K562 (cell line): ENCODE data around the gene TOX3. TPM values are rescaled to one million over a fixed set of nuclear protein-coding genes. Genes with fewer than 3 reads are reported as not detected.

Experiments used
- ATAC-seq: fragments of 200-7000 bp; cut with Tn5 transposase; 3 replicates; pipeline ENCODE4 v1.9.1; 2020; ENCODE audit warnings: moderate library complexity
- BruUV-seq: library from RNA; stranded (reverse); fragments of 400-500 nt; replicated peaks from 2 replicates; lab custom pipeline; 2021; lab: Mats Ljungman, UMichigan
- CTCF ChIA-PET: fragments of 300-600 bp; formaldehyde crosslinking; extraction: SDS; loops from one replicate; lab custom pipeline; 2021; ENCODE audit warnings: low intra/inter-chr PET ratio; lab: Yijun Ruan, JAX
- POLR2A ChIA-PET: fragments of 300-600, 350-650 bp; sonication (Branson Sonifier 250); formaldehyde crosslinking; extraction: SDS; loops from one replicate; lab custom pipeline; 2021; ENCODE audit warnings: antibody characterized with exemption, inconsistent platforms; lab: Yijun Ruan, JAX
- DNase-seq, 4 experiments: peaks; one replicate each; pipeline versions ENCODE4 v3.0.0 to v3.0.0-alpha.2; 2011 to 2018; ENCODE audit warnings: low spot score in 3 of 4, mixed read lengths in 3 of 4; ENCODE audit errors: extremely low read depth in 1 of 4
- FAIRE-seq: peaks from 2 replicates; lab custom pipeline; 2011; peaks lifted over from hg19 to GRCh38; lab: Jason Lieb, UNC
- H2AFZ ChIP-seq: 2 replicates; pipeline ENCODE4 v1.6.0; 2011; ENCODE audit warnings: low read depth, low read length, control low read depth, inconsistent platforms
- H3K27ac ChIP-seq: fragments of 200-600 bp; 3 replicates; pipeline ENCODE4 v1.8.0; 2011; ENCODE audit warnings: low read depth, mild to moderate bottlenecking, control low read depth, inconsistent platforms, low read length, moderate library complexity, mixed read lengths; ENCODE audit errors: extremely low read depth
- H3K27me3 ChIP-seq, 2 experiments: fragments of 300-600 bp in 1 of 2; 2 replicates in 1 of 2; 3 replicates in 1 of 2; pipeline versions ENCODE4 v1.6.0 to v1.8.0; 2011; ENCODE audit warnings: inconsistent platforms in 2 of 2, low read length in 2 of 2, mild to moderate bottlenecking in 1 of 2, mixed read lengths in 1 of 2, moderate library complexity in 1 of 2; ENCODE audit not compliant: control insufficient read depth in 2 of 2, insufficient read depth in 2 of 2
- H3K36me3 ChIP-seq: fragments of 300-600 bp; 3 replicates; pipeline ENCODE4 v1.8.0; 2011; ENCODE audit warnings: mild to moderate bottlenecking, low read length, inconsistent platforms; ENCODE audit not compliant: control insufficient read depth, insufficient read depth
- H3K4me1 ChIP-seq, 2 experiments: fragments of 200-600 bp in 1 of 2; replicated peaks in 1 of 2; 2 replicates in 1 of 2; 3 replicates in 1 of 2; pipeline versions ENCODE4 v1.5.1 to v1.8.0; 2011; ENCODE audit warnings: inconsistent platforms in 2 of 2, low read length in 2 of 2, mild to moderate bottlenecking in 1 of 2, mixed read lengths in 1 of 2, moderate library complexity in 1 of 2; ENCODE audit not compliant: control insufficient read depth in 2 of 2, insufficient read depth in 2 of 2
- H3K4me2 ChIP-seq: 2 replicates; pipeline ENCODE4 v1.6.1; 2011; ENCODE audit warnings: low read length, control low read depth, inconsistent platforms, mixed read lengths; ENCODE audit not compliant: insufficient read depth
- H3K4me3 ChIP-seq: fragments of 200-600 bp; sonication (generic), shearing (Covaris generic); 2 replicates; pipeline ENCODE4 v1.5.1; 2016; ENCODE audit warnings: control low read depth, inconsistent platforms
- H3K79me2 ChIP-seq: fragments of 200-600 bp; 3 replicates; pipeline ENCODE4 v1.8.0; 2011; ENCODE audit warnings: low read length, inconsistent platforms; ENCODE audit not compliant: control insufficient read depth, insufficient read depth
- H3K9ac ChIP-seq, 2 experiments: 2 replicates each; pipeline versions ENCODE4 v1.6.0 to v1.6.1; 2011; ENCODE audit warnings: low read depth in 2 of 2, low read length in 2 of 2, control low read depth in 1 of 2, inconsistent platforms in 1 of 2, mild to moderate bottlenecking in 1 of 2, mixed read lengths in 1 of 2; ENCODE audit not compliant: insufficient read depth in 1 of 2
- H3K9me1 ChIP-seq: one replicate; pipeline ENCODE4 v1.6.0; 2011; ENCODE audit warnings: inconsistent platforms, mild to moderate bottlenecking, low read length, moderate library complexity; ENCODE audit not compliant: control insufficient read depth, insufficient read depth
- H3K9me3 ChIP-seq: replicated peaks from 2 replicates; pipeline ENCODE4 v1.5.1; 2011; ENCODE audit warnings: low read depth, low read length, inconsistent platforms; ENCODE audit not compliant: control insufficient read depth, insufficient read depth
- H4K20me1 ChIP-seq: replicated peaks from 2 replicates; pipeline ENCODE4 v1.6.1; 2011; ENCODE audit warnings: low read length, inconsistent platforms, mixed read lengths; ENCODE audit not compliant: control insufficient read depth, insufficient read depth
- BMI1 ChIP-seq: fragments of 150-350 bp; IDR thresholded peaks from 2 replicates; pipeline ENCODE4 v1.6.1; 2014; ENCODE audit warnings: low read length
- BRD4 ChIP-seq: fragments of 200-600 bp; sonication (generic); IDR thresholded peaks from 2 replicates; pipeline ENCODE4 v1.6.1; 2017; ENCODE audit warnings: inconsistent platforms
- BRD9 ChIP-seq: fragments of 450-650 bp; IDR thresholded peaks from 2 replicates; pipeline ENCODE4 v1.6.1; 2018; ENCODE audit warnings: low read depth; ENCODE audit not compliant: partially characterized antibody
- EP400 ChIP-seq: fragments of 450-650 bp; IDR thresholded peaks from 2 replicates; pipeline ENCODE4 v1.6.1; 2017; ENCODE audit warnings: antibody characterized with exemption, mild to moderate bottlenecking, moderate library complexity
- HDAC6 ChIP-seq: IDR thresholded peaks from 2 replicates; pipeline ENCODE4 v1.6.1; 2012; ENCODE audit warnings: low read depth, mild to moderate bottlenecking, control low read depth, inconsistent platforms, low read length, moderate library complexity
- HLTF ChIP-seq: fragments of 450-650 bp; IDR thresholded peaks from 2 replicates; pipeline ENCODE4 v1.6.1; 2016
- HNRNPK ChIP-seq: fragments of 200-400 bp; formaldehyde crosslinking; IDR thresholded peaks from one replicate; pipeline ENCODE4 v1.6.1; 2018; ENCODE audit warnings: mild to moderate bottlenecking, low read depth, low read length; ENCODE audit not compliant: poor library complexity, severe bottlenecking
- MCM3 ChIP-seq: fragments of 450-650 bp; IDR thresholded peaks from 2 replicates; pipeline ENCODE4 v1.6.1; 2016
- MCM7 ChIP-seq, 2 experiments: fragments of 450-650 bp; IDR thresholded peaks; 2 replicates each; pipeline ENCODE4 v1.6.1; 2016 to 2018
- MTA3 ChIP-seq: fragments of 450-650 bp; formaldehyde crosslinking; IDR thresholded peaks from 2 replicates; pipeline ENCODE4 v1.6.1; 2017; ENCODE audit warnings: mild to moderate bottlenecking, borderline replicate concordance
- POU5F1 ChIP-seq: fragments of 150-350 bp; IDR thresholded peaks from 2 replicates; pipeline ENCODE4 v1.6.1; 2014; ENCODE audit warnings: borderline replicate concordance, low read length, low read depth, mild to moderate bottlenecking; ENCODE audit not compliant: partially characterized antibody
- RBM34 ChIP-seq: fragments of 200-400 bp; formaldehyde crosslinking; IDR thresholded peaks from 2 replicates; pipeline ENCODE4 v1.6.1; 2018; ENCODE audit warnings: low read length, borderline replicate concordance; ENCODE audit not compliant: insufficient read depth
- SOX6 ChIP-seq: fragments of 450-650 bp; IDR thresholded peaks from 2 replicates; pipeline ENCODE4 v1.6.1; 2014; ENCODE audit warnings: mild to moderate bottlenecking
- TAF7 ChIP-seq: fragments of 450-650 bp; IDR thresholded peaks from 2 replicates; pipeline ENCODE4 v1.6.1; 2016; ENCODE audit warnings: missing genetic modification characterization, missing compliant biosample characterization
- WHSC1 ChIP-seq: IDR thresholded peaks from one replicate; pipeline ENCODE4 v1.6.1; 2012; ENCODE audit warnings: low read length, control low read depth, inconsistent platforms
- ZBTB7A ChIP-seq: IDR thresholded peaks from 2 replicates; pipeline ENCODE4 v1.6.1; 2011; ENCODE audit warnings: low read depth, mild to moderate bottlenecking, low read length, moderate library complexity, borderline replicate concordance; ENCODE audit not compliant: control insufficient read depth
- ZNF384 ChIP-seq: IDR thresholded peaks from 2 replicates; pipeline ENCODE4 v1.6.1; 2012; ENCODE audit warnings: low read depth, low read length, improper control_type of control experiment
- ZNF408 ChIP-seq: fragments of 250-450 bp; sonication (Bioruptor Pico); IDR thresholded peaks from 2 replicates; pipeline ENCODE4 v1.4.0; 2020; ENCODE audit warnings: low read depth, mild to moderate bottlenecking, moderate library complexity
- ZNF696 ChIP-seq: fragments of 250-450 bp; sonication (Bioruptor Pico); conservative IDR thresholded peaks from 2 replicates; pipeline ENCODE4 v1.4.0; 2020; ENCODE audit warnings: mild to moderate bottlenecking, moderate library complexity
- WGBS: fragments of 100-300 bp; shearing (Covaris generic); methylation state at CpG from one replicate; pipeline ENCODE4 v1.1.6; 2016; ENCODE audit warnings: low coverage, mixed read lengths; ENCODE audit not compliant: insufficient coverage; ENCODE audit errors: missing lambda C conversion rate; 5-methylcytosine and 5-hydroxymethylcytosine counted together
- in situ Hi-C: fragments of 300-500 bp; cut with MboI; formaldehyde crosslinking; loops from 4 replicates; pipeline ENCODE4 v1.15.0; 2018; ENCODE audit warnings: inconsistent platforms, mixed read lengths
- intact Hi-C: fragments of 100-400 bp; cut with micrococcal nuclease; formaldehyde crosslinking; loops from 2 replicates; pipeline ENCODE4 v1.14.2; 2022
- polyA plus RNA-seq, 8 experiments: library from polyadenylated mRNA; depleted of rRNA in 4 of 8; stranded (reverse) in 5 of 8; unstranded in 3 of 8; fragments of >200 nt; fragmentation: Nextera tagmentation in 2 of 8; fragmentation: Illumina TruSeq in 1 of 8; extraction: Ambion mirVana in 2 of 8; extraction: Trizol in 1 of 8; gene quantifications; 2 replicates each; pipeline versions ENCODE4 v1.2.1 to v1.2.3, GENCODE V29; 2011 to 2014; ENCODE audit warnings: inconsistent platforms in 1 of 8, missing spikeins in 1 of 8
- total RNA-seq, 7 experiments: library from RNA; depleted of rRNA in 6 of 7; stranded (reverse); fragments of >200 nt in 6 of 7; fragmentation: Illumina TruSeq in 2 of 7; extraction: Trizol in 2 of 7; gene quantifications; 2 replicates each; pipeline versions ENCODE4 v1.2.1 to v1.2.3, GENCODE V29; 2011 to 2021; ENCODE audit warnings: low replicate concordance in 1 of 7

Gene TOX3
- total and polyA plus RNA-seq, 9 of the 15 experiments (the other 6 are each of a cell fraction or from before 2014, with no cell fraction given): not detected

DNA sequence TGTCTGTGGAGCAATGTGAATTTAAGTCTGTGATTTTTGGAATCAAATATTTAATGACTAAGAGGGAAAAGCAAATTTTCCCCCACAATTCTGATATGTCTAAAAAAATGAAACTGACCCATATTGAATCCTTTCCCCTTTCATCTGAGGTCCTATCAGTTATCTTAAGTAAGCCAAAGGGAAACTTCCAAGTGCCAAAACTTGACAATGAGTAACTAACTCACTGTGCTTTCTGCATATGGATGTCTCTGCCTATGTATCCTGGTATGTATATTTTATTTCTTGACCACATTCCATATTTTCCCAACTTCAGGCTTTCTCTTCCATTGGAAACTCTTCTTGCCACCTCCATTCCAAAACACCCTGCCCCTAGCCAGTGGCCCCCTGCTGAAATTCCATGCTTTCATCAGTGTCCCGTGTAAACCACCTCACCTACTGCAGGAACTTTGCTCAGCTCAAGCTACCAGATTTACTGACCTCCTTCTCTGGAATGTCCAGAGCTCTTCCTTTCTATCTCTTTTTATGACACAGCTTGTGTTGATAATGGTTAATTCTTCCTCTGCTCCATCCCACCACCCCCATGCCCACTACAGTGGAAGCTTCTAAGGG is 59.0 kb downstream of the TOX3 start:
- no peak for TF ChIP-seq SOX6
- no peak for TF ChIP-seq BMI1
- no peak for TF ChIP-seq WHSC1
- no peak for TF ChIP-seq MCM3
- TF ChIP-seq HLTF: no peak
- no peak for TF ChIP-seq EP400
- no peak for TF ChIP-seq TAF7 (tag)
- TF ChIP-seq MCM7 (IDR thresholded peaks at IDR 0.05): no peak
- no peak for TF ChIP-seq MTA3
- no peak for TF ChIP-seq RBM34
- TF ChIP-seq ZBTB7A: no peak
- no peak for TF ChIP-seq ZNF408
- TF ChIP-seq BRD9: no peak
- no peak for TF ChIP-seq ZNF384
- TF ChIP-seq BRD4: no peak
- TF ChIP-seq ZNF696 (CRISPR knock-in tag): no peak
- TF ChIP-seq HDAC6: no peak
- no peak for TF ChIP-seq POU5F1
- no peak for TF ChIP-seq HNRNPK
- DNase-seq (no peak), FAIRE-seq (no peak), ATAC-seq (no peak)
- 0% methylated on average over 1 of the region's 1 CpG for WGBS
- POLR2A ChIA-PET: no interaction called here
- no peaks in the 10 kb centered on the region for H4K20me1 ChIP-seq
- BruUV-seq: no TSS peak
- H3K4me2 ChIP-seq: no peak overlapping the region
- in situ Hi-C loops: no loop called here
- H3K9ac ChIP-seq: no peak overlapping the region
- no peaks in the 10 kb centered on the region for H3K36me3 ChIP-seq
- intact Hi-C loops: no loop called here
- no peaks in the 10 kb centered on the region for H3K4me1 ChIP-seq
- CTCF ChIA-PET: no interaction called here
- no peaks in the 10 kb centered on the region for H3K9me1 ChIP-seq
- no peak overlapping the region for H2AFZ ChIP-seq
- H3K79me2 ChIP-seq: no peaks in the 10 kb centered on the region
- no peaks in the 10 kb centered on the region for H3K27me3 ChIP-seq
- no peak overlapping the region for H3K27ac ChIP-seq
- H3K4me3 ChIP-seq: no peak overlapping the region
- H3K9me3 ChIP-seq: no peaks in the 10 kb centered on the region
